Mucosa of descending colon (tissue), 3 donors: ENCODE results near the gene PMEPA1. TPM values are rescaled to one million over a fixed set of nuclear protein-coding genes. Genes with fewer than 3 reads are reported as not detected.

ENCODE experiments used
- ATAC-seq: fragments of 200-7000 bp; cut with Tn5 transposase; one replicate; pipeline ENCODE4 v1.9.1; 2020; ENCODE audit warnings: mild to moderate bottlenecking, moderate library complexity
- DNase-seq, 3 donors: peaks; one replicate each; pipeline ENCODE4 v3.0.0-alpha.2; 2020
- H3K36me3 ChIP-seq: fragments of 200-600 bp; one replicate; pipeline ENCODE4 v1.8.0; 2021; ENCODE audit warnings: low read depth, mild to moderate bottlenecking
- H3K4me1 ChIP-seq: fragments of 200-600 bp; one replicate; pipeline ENCODE4 v1.8.0; 2021; ENCODE audit warnings: low read depth, mild to moderate bottlenecking
- H3K4me3 ChIP-seq: fragments of 200-600 bp; one replicate; pipeline ENCODE4 v1.8.0; 2021; ENCODE audit warnings: mild to moderate bottlenecking
- H3K9me3 ChIP-seq: fragments of 200-600 bp; one replicate; pipeline ENCODE4 v1.8.0; 2021; ENCODE audit warnings: mild to moderate bottlenecking
- CTCF ChIP-seq: fragments of 200-600 bp; IDR thresholded peaks from one replicate; pipeline ENCODE4 v1.8.0; 2022; ENCODE audit warnings: antibody characterized with exemption, mild to moderate bottlenecking
- intact Hi-C, 2 donors: fragments of 100-400 bp; cut with DNase I in 1 of 2; cut with micrococcal nuclease in 1 of 2; formaldehyde crosslinking; loops; one replicate each; pipeline versions ENCODE4 v1.11.0 to v1.11.1; 2022; cut with DNase I, micrococcal nuclease
- total RNA-seq, 3 donors: library from RNA; stranded (reverse); fragmentation: NEBNext Ultra II Directional in 2 of 3; extraction: Animal tissue kit (Norgen Biotek cat#: 25700) in 2 of 3; gene quantifications; one replicate each; pipeline versions ENCODE4 v1.2.1 to v1.2.4, GENCODE V29; 2021 to 2023
- donor health status: DM: no; HTN: no; CAD: no; lungs with moderate emphysema.
- donor health status: DM: no; HTN: no; CAD: no.
- donor health status: DM: no; HTN: yes; CAD: no.

PMEPA1 gene
- total RNA-seq, 3 donors from 2014 or later: 18.5 to 35.5 (median 23.5) TPM

- Histone ChIP-seq H3K4me1 (peaks cover 11% of the 10 kb centered on the region), H3K4me3 (no peak overlapping the region), H3K36me3 (no peaks in the 10 kb centered on the region), H3K9me3 (no peaks in the 10 kb centered on the region)
- intact Hi-C loops: no loop called here
- TF ChIP-seq CTCF: no peak
- ATAC-seq: peak; percentile 37
- DNase-seq: peak in 2 of 3 donors; percentile 52 to 91
These were observed 90.6 kb downstream of the PMEPA1 start for GRCh38 chr20:57619051-57619831.

- H3K4me1 ChIP-seq: peaks cover 11% of the 10 kb centered on the region
- no peaks in the 10 kb centered on the region for H3K9me3 ChIP-seq
- intact Hi-C loops: no loop called here
- DNase-seq (no peak), ATAC-seq (no peak)
- no peaks in the 10 kb centered on the region for H3K36me3 ChIP-seq
- no peak overlapping the region for H3K4me3 ChIP-seq
- no peak for TF ChIP-seq CTCF
These were observed 91.1 kb downstream of the PMEPA1 start for GRCh38 chr20:57618764-57619050.

GRCh38 chr20:57618091-57618763 lies 91.6 kb downstream of the PMEPA1 start:
- H3K9me3 ChIP-seq: no peaks in the 10 kb centered on the region
- DNase-seq (peak; percentile 51 to 91 (median 67)), ATAC-seq (peak; percentile 84)
- intact Hi-C loops: no loop called here
- H3K4me1 ChIP-seq: peaks cover 11% of the 10 kb centered on the region
- no peaks in the 10 kb centered on the region for H3K36me3 ChIP-seq
- TF ChIP-seq CTCF: no peak
- no peak overlapping the region for H3K4me3 ChIP-seq

- Histone ChIP-seq H3K9me3 (no peaks in the 10 kb centered on the region), H3K4me1 (peaks cover 11% of the 10 kb centered on the region), H3K4me3 (no peak overlapping the region), H3K36me3 (no peaks in the 10 kb centered on the region)
- no peak for TF ChIP-seq CTCF
- no peak for ATAC-seq
- peak in 1 of 3 donors; percentile 50 for DNase-seq
- intact Hi-C loops: no loop called here
These were observed 92.6 kb downstream of the PMEPA1 start for GRCh38 chr20:57617079-57617795.

GRCh38 chr20:57616143-57616951 lies 93.5 kb downstream of the PMEPA1 start:
- peak in 1 of 3 donors; percentile 46 for DNase-seq

More at GRCh38 chr20:57616143-57616951, 93.5 kb downstream of the PMEPA1 start:
- Histone ChIP-seq H3K9me3 (no peaks in the 10 kb centered on the region), H3K4me3 (no peak overlapping the region), H3K4me1 (peaks cover 11% of the 10 kb centered on the region), H3K36me3 (no peaks in the 10 kb centered on the region)
- intact Hi-C loops: no loop called here
- TF ChIP-seq CTCF: no peak
- ATAC-seq: no peak
